ENCODE data around the gene CYP27C1. TPM values are rescaled to one million over a fixed set of nuclear protein-coding genes. Genes with fewer than 3 reads are reported as not detected.

The CYP27C1 gene
- total and polyA plus RNA-seq, 9 of the 15 experiments (the other 6 are each of a cell fraction or from before 2014, with no cell fraction given), result not detected

GRCh38 chr2:127219171-127220070, 678 bp downstream of the CYP27C1 start (continued):
- no peak for TF ChIP-seq ZNF507 (tag; conservative IDR thresholded peaks at IDR 0.05)

DNA sequence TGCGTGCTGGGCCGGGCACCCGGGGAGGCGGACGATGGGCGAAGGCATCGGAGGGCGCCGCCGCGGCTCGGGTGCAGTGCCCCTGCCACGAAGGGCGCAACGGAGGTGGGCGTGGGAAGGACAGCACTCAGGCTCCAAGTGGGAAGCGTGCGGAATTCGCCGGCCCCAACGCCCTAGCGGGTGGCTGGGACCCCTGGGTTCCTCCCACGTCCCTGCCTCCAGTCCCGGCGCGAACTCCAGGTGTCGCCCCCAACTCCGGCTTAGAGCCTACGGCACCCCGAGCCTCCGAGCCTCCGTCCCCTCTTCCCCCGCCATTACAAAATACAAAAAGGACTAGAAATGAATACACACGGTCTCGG, 1.3 kb downstream of the CYP27C1 start:
- DNase-seq (ENCODE audit: extremely low read depth in 1 of 4, low spot score in 3 of 4), result no peak
- peaks cover 0 to 9% of the 10 kb centered on the region in 2 experiments; a peak in 2 of 5 replicates for H3K4me1 ChIP-seq (replicated peaks in 1 of 2; ENCODE audit: control insufficient read depth in 2 of 2, insufficient read depth in 2 of 2, low read length in 2 of 2)
- H3K9ac ChIP-seq (ENCODE audit: insufficient read depth in 1 of 2, low read depth in 2 of 2, low read length in 2 of 2), result no peak overlapping the region
- no peak overlapping the region for H3K27ac ChIP-seq (ENCODE audit: extremely low read depth, low read depth, low read length)
- in situ Hi-C loops (cut with MboI) (no loop called here), intact Hi-C loops (cut with micrococcal nuclease) (no loop called here)
- no peaks in the 10 kb centered on the region for H3K36me3 ChIP-seq (ENCODE audit: control insufficient read depth, insufficient read depth, low read length)
- no TSS peak for BruUV-seq (replicated peaks)
- H2AFZ ChIP-seq (ENCODE audit: low read depth, low read length), result no peak overlapping the region
- ChIA-PET CTCF (ENCODE audit: low intra/inter-chr PET ratio) (no interaction called here), POLR2A (no interaction called here)
- no peaks in the 10 kb centered on the region for H3K9me1 ChIP-seq (ENCODE audit: control insufficient read depth, insufficient read depth, low read length)
- no peak for FAIRE-seq
- WGBS (ENCODE audit: insufficient coverage, low coverage, missing lambda C conversion rate), result 28% methylated on average over 24 of the region's 35 CpGs
- H3K27me3 ChIP-seq (ENCODE audit: control insufficient read depth in 2 of 2, insufficient read depth in 2 of 2, low read length in 2 of 2), result peaks cover 18 to 42% of the 10 kb centered on the region in 2 experiments
- TF ChIP-seq, protein P1, sequence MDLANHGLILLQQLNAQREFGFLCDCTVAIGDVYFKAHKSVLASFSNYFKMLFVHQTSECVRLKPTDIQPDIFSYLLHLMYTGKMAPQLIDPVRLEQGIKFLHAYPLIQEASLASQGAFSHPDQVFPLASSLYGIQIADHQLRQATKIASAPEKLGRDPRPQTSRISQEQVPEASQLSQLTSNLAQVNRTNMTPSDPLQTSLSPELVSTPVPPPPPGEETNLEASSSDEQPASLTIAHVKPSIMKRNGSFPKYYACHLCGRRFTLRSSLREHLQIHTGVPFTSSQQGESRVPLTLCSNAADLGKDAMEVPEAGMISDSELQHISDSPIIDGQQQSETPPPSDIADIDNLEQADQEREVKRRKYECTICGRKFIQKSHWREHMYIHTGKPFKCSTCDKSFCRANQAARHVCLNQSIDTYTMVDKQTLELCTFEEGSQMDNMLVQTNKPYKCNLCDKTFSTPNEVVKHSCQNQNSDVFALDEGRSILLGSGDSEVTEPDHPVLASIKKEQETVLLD (IDR thresholded peaks at IDR 0.05), result no peak
- TF ChIP-seq NFATC3 (IDR thresholded peaks at IDR 0.05) (no peak), ZNF785 (CRISPR knock-in tag; IDR thresholded peaks at IDR 0.05) (no peak), FOXK2 (conservative IDR thresholded peaks at IDR 0.05 in 1 of 2, IDR thresholded peaks at IDR 0.05 in 1 of 2; ENCODE audit: low read depth in 2 of 2) (no peak), TAF9B (IDR thresholded peaks at IDR 0.05; ENCODE audit: partially characterized antibody) (no peak), NUFIP1 (IDR thresholded peaks at IDR 0.05; ENCODE audit: partially characterized antibody) (no peak), SLC30A9 (CRISPR knock-in tag; IDR thresholded peaks at IDR 0.05) (no peak), NEUROD1 (IDR thresholded peaks at IDR 0.05; ENCODE audit: borderline replicate concordance, low read depth, low read length, partially characterized antibody) (no peak), RBM25 (IDR thresholded peaks at IDR 0.05; ENCODE audit: low read depth, low read length, severe bottlenecking) (no peak)
- TF ChIP-seq, protein P2, sequence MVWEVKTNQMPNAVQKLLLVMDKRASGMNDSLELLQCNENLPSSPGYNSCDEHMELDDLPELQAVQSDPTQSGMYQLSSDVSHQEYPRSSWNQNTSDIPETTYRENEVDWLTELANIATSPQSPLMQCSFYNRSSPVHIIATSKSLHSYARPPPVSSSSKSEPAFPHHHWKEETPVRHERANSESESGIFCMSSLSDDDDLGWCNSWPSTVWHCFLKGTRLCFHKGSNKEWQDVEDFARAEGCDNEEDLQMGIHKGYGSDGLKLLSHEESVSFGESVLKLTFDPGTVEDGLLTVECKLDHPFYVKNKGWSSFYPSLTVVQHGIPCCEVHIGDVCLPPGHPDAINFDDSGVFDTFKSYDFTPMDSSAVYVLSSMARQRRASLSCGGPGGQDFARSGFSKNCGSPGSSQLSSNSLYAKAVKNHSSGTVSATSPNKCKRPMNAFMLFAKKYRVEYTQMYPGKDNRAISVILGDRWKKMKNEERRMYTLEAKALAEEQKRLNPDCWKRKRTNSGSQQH (CRISPR knock-in tag; IDR thresholded peaks at IDR 0.05), result no peak
- TF ChIP-seq, protein P3, sequence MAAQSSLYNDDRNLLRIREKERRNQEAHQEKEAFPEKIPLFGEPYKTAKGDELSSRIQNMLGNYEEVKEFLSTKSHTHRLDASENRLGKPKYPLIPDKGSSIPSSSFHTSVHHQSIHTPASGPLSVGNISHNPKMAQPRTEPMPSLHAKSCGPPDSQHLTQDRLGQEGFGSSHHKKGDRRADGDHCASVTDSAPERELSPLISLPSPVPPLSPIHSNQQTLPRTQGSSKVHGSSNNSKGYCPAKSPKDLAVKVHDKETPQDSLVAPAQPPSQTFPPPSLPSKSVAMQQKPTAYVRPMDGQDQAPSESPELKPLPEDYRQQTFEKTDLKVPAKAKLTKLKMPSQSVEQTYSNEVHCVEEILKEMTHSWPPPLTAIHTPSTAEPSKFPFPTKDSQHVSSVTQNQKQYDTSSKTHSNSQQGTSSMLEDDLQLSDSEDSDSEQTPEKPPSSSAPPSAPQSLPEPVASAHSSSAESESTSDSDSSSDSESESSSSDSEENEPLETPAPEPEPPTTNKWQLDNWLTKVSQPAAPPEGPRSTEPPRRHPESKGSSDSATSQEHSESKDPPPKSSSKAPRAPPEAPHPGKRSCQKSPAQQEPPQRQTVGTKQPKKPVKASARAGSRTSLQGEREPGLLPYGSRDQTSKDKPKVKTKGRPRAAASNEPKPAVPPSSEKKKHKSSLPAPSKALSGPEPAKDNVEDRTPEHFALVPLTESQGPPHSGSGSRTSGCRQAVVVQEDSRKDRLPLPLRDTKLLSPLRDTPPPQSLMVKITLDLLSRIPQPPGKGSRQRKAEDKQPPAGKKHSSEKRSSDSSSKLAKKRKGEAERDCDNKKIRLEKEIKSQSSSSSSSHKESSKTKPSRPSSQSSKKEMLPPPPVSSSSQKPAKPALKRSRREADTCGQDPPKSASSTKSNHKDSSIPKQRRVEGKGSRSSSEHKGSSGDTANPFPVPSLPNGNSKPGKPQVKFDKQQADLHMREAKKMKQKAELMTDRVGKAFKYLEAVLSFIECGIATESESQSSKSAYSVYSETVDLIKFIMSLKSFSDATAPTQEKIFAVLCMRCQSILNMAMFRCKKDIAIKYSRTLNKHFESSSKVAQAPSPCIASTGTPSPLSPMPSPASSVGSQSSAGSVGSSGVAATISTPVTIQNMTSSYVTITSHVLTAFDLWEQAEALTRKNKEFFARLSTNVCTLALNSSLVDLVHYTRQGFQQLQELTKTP (IDR thresholded peaks at IDR 0.05; ENCODE audit: low read depth in 1 of 2, partially characterized antibody in 2 of 2), result no peak
- no peaks in the 10 kb centered on the region for H3K79me2 ChIP-seq (ENCODE audit: control insufficient read depth, insufficient read depth, low read length)
- no peak overlapping the region for H3K4me2 ChIP-seq (ENCODE audit: insufficient read depth, low read length)
- ATAC-seq, result no peak
- H3K9me3 ChIP-seq (replicated peaks; ENCODE audit: control insufficient read depth, insufficient read depth, low read depth, low read length), result no peaks in the 10 kb centered on the region
- no peaks in the 10 kb centered on the region for H4K20me1 ChIP-seq (replicated peaks; ENCODE audit: control insufficient read depth, insufficient read depth, low read length)
- H3K4me3 ChIP-seq, result no peak overlapping the region
